HG02884 (cell line): ENCODE measurements around the gene NFIB.

ENCODE experiments used
- ATAC-seq: cut with Tn5 transposase; IDR thresholded peaks from one replicate; pipeline ENCODE4 v1.9.1; 2021; ENCODE audit warnings: mild to moderate bottlenecking, moderate library complexity; ENCODE audit not compliant: unreplicated experiment

Gene NFIB

GRCh38 chr9:14192556-14192955, 121.4 kb downstream of the NFIB start:
- ATAC-seq, result no peak

- no peak for ATAC-seq
Measured at GRCh38 chr9:14191512-14191911, 122.4 kb downstream of the NFIB start.

GRCh38 chr9:14190240-14190639, 123.7 kb downstream of the NFIB start:
- ATAC-seq, result no peak

GRCh38 chr9:14189578-14189977, 124.4 kb downstream of the NFIB start:
- ATAC-seq, result no peak

GRCh38 chr9:14189146-14189545, 124.8 kb downstream of the NFIB start:
- ATAC-seq, result no peak

GRCh38 chr9:14188538-14188937, 125.4 kb downstream of the NFIB start:
- ATAC-seq, result no peak

- no peak for ATAC-seq
Measured at GRCh38 chr9:14188011-14188410, 125.9 kb downstream of the NFIB start.

GRCh38 chr9:14186096-14186495, 127.8 kb downstream of the NFIB start:
- ATAC-seq, result no peak

- no peak for ATAC-seq
Measured at GRCh38 chr9:14185016-14185415, 128.9 kb downstream of the NFIB start.

- no peak for ATAC-seq
Measured at GRCh38 chr9:14183001-14183400, 130.9 kb downstream of the NFIB start.

- ATAC-seq, result no peak
Measured at GRCh38 chr9:14180960-14181537, 132.9 kb downstream of the NFIB start.

GRCh38 chr9:14180093-14180959, 133.6 kb downstream of the NFIB start:
- no peak for ATAC-seq

GRCh38 chr9:14179449-14179848, 134.5 kb downstream of the NFIB start:
- ATAC-seq, result no peak

GRCh38 chr9:14175778-14176177, 138.2 kb downstream of the NFIB start:
- ATAC-seq, result no peak

- ATAC-seq, result no peak
Measured at GRCh38 chr9:14173713-14174112, 140.2 kb downstream of the NFIB start.

- peak; percentile 68 for ATAC-seq
Measured at GRCh38 chr9:14170973-14171596, 142.9 kb downstream of the NFIB start.

- ATAC-seq, result no peak
Measured at GRCh38 chr9:14170392-14170931, 143.5 kb downstream of the NFIB start.

- ATAC-seq, result no peak
Measured at GRCh38 chr9:14168381-14168780, 145.6 kb downstream of the NFIB start.

GRCh38 chr9:14165376-14166035, 148.4 kb downstream of the NFIB start:
- ATAC-seq, result no peak

GRCh38 chr9:14164908-14165307, 149.0 kb downstream of the NFIB start:
- ATAC-seq, result no peak
